ENCODE measurements around the gene STK11. TPM values are rescaled to one million over a fixed set of nuclear protein-coding genes. Genes with fewer than 3 reads are reported as not detected.

Gene STK11
- total RNA-seq, 1 donor from 2014 or later: 72.2 TPM

GRCh38 chr19:1272423-1273262 is 67.1 kb downstream of the STK11 start:
- no peak for DNase-seq (ENCODE audit: low spot score)

GRCh38 chr19:1273263-1274041 is 67.9 kb downstream of the STK11 start:
- DNase-seq (ENCODE audit: low spot score): no peak

GRCh38 chr19:1274081-1274851 is 68.7 kb downstream of the STK11 start:
- no peak for DNase-seq (ENCODE audit: low spot score)

DNA sequence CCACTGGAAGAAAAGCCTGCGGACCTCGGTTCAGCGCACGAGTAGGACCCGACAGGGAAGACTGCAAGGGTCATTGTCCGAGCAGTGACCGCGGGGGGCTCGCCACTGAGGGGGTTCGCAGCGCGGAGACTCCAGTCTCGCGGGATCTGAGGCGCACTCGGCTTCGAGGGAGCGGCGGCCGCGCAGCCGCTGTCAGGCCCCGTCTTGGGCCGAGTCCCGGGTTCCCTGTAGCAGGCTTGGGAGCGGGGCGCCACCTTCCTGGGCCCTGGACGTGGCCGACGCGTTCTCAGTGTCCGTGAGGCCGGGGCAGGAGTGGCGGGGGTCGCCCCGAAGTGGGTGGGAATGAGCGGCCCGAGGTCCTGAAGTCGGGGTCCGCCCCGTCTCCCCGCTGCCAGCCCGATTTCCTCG is 69.3 kb downstream of the STK11 start:
- no peak for DNase-seq (ENCODE audit: low spot score)

- peak; percentile 97 for DNase-seq (ENCODE audit: low spot score)
These were observed 69.8 kb downstream of the STK11 start, which contains the start of gene FAM174C for GRCh38 chr19:1275260-1275975. FAM174C (plus strand) TSS chr19:1275530; CDS start chr19:1275550, 20 bp downstream.

GRCh38 chr19:1275976-1276627 is 70.5 kb downstream of the STK11 start:
- DNase-seq (ENCODE audit: low spot score): no peak

GRCh38 chr19:1276628-1277022 is 71.0 kb downstream of the STK11 start:
- DNase-seq (ENCODE audit: low spot score): no peak

- DNase-seq (ENCODE audit: low spot score): no peak
These were observed 71.5 kb downstream of the STK11 start for GRCh38 chr19:1277061-1277460.

Other genes starting within 250 kb of the STK11 start
- gene WDR18, start 221.4 kb upstream of the STK11 start, total RNA-seq: 52.5 TPM
- gene GRIN3B, start 205.4 kb upstream of the STK11 start, total RNA-seq: 0.06 TPM
- gene TMEM259, start 184.7 kb upstream of the STK11 start, total RNA-seq: 182 TPM
- not detected for gene RNU6-2, start 184.3 kb upstream of the STK11 start, total RNA-seq
- gene CNN2, start 179.2 kb upstream of the STK11 start, total RNA-seq: 104 TPM
- gene ABCA7, start 165.7 kb upstream of the STK11 start, total RNA-seq: 49.0 TPM
- gene ARHGAP45, start 138.6 kb upstream of the STK11 start, total RNA-seq: 42.4 TPM
- 137 TPM for gene POLR2E, start 110.4 kb upstream of the STK11 start, total RNA-seq
- gene GPX4, start 101.8 kb upstream of the STK11 start, total RNA-seq: 294 TPM
- gene SBNO2, start 31.5 kb upstream of the STK11 start, total RNA-seq: 64.1 TPM
- 1.1 TPM for gene CBARP, start 32.2 kb downstream of the STK11 start, total RNA-seq
- 213 TPM for gene ATP5F1D, start 36.0 kb downstream of the STK11 start, total RNA-seq
- gene MIDN, start 42.8 kb downstream of the STK11 start, total RNA-seq: 127 TPM
- gene CIRBP, start 63.6 kb downstream of the STK11 start, total RNA-seq: 382 TPM
- 57.6 TPM for gene FAM174C, start 69.8 kb downstream of the STK11 start, total RNA-seq
- gene EFNA2, start 80.1 kb downstream of the STK11 start, total RNA-seq: 8.4 TPM
- gene NDUFS7, start 178.1 kb downstream of the STK11 start, total RNA-seq: 121 TPM
- 27.9 TPM for gene GAMT, start 195.8 kb downstream of the STK11 start, total RNA-seq
- gene DAZAP1, start 201.8 kb downstream of the STK11 start, total RNA-seq: 77.7 TPM
- 877 TPM for gene RPS15, start 232.6 kb downstream of the STK11 start, total RNA-seq
- gene APC2, start 244.3 kb downstream of the STK11 start, total RNA-seq: 0.43 TPM

Data from mucosa of gallbladder (tissue), 1 donor.